HuH-7.5 (cell line): Measurements from ENCODE around the gene DYSF.

Experiments used
- DNase-seq: peaks from one replicate; pipeline ENCODE4 v3.0.0; 2011; ENCODE audit warnings: low spot score

Gene DYSF

DNA sequence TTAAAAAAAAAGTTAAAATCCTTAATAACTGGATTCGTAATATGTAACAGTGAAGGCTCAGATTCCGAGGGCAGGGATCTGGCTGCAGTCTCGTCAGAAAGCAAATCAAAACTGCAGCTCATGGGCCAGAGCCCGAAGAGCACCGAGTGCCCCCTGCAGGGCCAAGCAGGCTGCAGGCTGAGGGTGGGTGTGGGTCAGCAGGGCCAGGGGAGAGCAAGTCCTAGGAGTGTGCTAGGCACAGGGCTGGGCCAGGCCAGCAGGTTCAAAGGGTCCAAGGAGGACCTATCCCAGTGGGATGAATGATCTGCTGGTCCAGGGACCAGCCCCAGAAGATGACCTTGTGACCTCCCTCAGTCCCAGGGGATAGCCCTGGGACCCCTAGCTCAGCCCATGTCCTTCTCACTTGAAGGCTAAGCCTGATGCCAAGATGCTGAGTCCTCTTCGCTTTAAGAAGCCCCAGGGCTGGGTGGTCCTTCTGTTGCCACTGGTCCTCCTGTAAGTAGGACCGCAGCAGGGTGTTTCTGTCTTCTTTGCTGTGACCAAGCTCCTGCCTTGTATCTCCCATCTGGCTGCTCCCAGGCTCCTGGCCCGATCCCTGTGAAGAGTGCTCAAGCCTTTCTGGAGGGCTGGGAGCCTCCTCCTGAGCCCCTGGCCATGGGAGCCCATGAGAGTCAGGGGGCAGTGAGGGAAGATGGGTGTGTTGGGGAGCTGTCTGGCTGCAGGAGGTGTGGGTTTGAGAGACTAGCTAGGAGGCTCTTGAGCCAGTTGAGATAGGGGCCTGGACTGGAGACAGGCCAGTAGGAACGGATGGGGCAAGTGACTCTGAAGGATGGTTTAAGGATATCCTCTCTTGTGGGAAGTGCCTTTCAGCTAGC lies 150.7 kb downstream of the DYSF start:
- DNase-seq = no peak

DNA sequence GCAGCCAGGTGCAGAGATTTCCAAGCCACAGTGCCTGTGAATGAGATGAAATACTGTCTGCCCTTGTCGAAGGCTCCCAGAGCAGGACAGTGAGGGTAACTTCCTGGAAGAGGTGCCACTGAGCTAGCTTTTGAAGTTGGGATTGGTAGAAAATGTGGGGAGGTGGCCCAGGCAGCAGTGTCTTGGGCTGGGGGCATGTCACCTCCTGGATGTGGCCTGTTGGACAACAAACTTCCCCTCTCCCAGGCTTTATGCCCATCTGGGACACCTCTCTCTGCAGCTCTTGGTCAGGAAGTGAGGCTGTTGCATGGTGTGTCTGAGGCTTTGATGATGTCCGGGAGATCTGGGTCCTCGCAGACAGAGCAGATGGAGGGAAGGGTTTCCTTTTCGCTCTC lies 151.4 kb downstream of the DYSF start:
- DNase-seq = no peak

DNA sequence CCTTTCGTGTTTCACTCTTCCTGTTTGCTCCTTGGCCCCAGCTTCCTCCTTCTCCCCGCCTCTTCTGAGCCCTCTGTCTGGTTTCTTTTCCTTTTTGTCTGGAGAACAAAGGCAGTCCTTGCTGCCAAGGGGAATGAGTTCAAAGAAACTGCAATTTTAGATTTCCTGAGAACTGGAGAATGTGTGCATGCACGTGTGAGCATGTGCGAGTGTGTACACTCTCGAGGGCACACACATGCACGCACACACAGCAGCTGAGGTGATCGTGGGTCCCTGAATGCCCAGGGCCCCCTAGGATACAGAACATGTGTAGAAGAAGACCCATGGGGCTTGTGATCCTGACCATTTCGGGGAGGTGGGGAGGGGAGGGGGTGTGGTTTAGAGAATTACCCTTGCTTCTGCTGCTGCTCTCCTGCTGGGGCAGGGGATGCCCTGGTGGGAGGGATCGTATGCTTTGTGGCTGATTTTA lies 151.8 kb downstream of the DYSF start:
- no peak for DNase-seq

DNA sequence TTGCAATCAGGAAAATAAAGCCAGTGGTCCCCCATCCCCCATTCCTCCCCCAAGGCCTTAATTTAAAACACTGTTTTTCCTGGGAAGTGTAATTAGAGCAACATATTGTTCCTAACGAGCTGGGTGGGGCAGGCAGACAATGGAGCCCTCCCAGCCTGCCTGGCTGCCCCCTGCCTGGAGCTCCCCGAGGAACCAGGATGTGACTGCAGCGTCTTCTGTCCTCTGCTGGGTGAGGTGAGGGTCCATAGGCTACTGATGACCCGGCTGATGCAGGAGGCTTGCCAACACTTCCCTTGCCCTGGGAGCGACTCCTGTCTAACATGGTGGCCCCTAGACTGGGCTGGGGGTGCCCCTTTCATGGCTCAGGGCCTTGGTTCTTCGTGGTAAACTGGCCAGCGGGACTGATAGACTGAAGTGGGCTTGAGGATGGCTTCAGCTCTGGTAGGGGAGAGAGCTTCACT lies 152.4 kb downstream of the DYSF start:
- DNase-seq = no peak

DNA sequence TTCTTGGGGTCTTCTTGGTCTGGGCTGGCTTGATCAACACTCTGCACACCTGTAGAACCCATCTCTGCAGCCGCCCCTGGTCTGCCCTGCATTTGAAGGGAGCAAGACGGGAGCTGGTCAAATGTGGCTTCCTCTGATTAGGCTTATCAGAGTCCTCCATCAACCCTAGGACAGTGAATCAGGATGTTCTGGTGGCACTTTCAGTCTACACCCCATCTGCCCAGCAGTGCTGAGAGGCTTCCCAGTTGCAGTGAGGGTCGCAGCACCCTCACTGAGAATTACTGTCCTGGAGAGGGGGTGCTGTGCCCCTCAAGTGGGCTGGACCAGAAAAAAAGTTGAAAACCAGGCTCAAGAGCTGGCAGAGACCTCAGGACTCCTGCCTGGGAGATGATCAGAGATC lies 152.9 kb downstream of the DYSF start:
- no peak for DNase-seq

DNA sequence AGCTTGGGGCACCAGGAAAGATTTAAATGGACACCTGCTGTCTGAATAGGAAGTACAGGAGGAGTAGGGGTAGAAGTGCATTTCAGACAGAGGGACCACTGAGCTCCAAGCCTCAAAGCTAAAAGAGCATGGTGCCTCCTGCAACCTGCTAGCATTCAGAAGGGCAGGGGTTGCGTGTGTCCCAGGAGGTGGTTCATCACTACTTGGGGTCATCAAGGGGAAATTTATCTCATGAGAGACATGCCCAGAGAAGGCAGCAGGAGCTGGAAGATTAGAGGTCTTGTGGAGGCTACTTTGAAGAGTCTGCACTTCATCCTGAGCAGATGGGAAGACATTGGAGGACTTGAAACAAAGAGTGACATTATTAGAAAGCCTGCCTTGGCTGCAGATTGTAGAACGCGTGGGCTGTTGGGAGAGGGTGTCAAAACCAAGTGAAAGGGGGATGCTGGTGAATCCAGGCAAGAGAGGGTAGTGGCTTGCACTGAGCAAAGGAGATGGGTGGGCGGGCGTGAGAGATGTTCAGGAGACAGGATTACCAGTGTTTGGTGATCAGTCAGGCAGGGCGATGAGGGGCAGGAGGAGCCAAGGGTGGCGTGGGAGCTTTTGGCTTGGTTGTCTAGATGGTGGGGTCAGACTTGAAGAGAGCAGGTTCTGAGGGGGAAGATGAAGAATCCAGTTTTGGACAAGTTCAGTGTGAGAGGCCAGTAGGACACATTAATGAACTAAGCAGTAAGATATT lies 154.0 kb downstream of the DYSF start:
- DNase-seq = no peak

DNA sequence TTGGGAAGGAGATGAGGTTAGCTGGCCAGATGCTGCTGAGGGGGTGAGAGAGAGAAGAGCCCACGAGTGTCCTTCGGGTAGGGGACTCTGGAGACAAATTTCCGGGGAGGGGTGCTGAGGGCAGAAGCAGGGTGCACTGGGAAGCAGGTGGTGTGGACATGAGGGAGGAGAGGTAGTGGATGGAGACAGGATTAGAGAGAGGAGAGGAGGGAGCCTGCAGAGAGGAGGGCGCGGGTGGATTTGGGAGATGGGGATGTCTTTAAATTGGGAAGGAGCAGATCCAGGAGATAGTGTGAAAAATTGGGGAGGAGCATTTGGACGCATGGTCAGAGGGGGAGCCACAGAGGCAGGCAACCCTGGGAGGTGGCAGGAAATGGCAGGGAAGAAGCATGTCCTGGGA lies 154.7 kb downstream of the DYSF start:
- DNase-seq = no peak

DNA sequence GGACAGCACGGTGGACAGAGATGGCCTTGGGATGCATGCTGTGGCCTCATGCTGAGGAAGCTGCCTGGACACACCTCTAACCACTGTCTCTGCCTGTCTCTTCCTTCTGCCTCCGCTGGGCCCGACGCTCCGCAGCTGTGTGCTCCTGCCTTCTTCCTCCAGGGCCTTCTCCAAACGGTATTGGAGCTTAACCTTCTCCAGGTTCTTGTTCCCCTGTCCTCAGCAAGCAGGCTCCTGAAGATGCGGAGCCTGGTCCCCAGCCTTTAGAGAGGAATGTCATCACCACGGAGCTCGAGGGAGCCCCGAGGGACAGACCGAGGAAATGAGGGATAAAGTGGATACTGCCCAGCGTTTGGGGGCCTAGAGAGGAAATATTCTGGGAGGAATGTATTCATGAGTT lies 155.1 kb downstream of the DYSF start:
- DNase-seq = no peak

DNA sequence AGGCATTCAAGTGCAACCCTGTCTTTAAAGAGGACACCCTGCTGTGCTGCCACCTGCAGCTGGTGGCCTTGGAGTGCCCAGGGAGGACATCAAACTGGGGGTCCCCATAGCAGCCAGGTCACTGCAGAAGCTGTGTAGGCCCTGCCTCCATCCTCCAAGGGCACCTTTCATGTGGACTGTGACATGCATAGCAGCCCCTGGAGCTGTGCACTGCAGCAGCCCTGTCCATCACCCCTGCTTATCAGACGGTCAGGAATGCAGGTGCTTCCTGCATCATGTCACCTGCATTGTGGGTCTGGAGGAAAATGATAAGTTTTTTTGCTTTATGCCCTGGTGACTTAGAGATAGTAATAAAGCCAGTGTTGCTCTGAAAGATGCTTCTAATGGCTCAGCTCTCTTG lies 155.7 kb downstream of the DYSF start:
- no peak for DNase-seq

DNA sequence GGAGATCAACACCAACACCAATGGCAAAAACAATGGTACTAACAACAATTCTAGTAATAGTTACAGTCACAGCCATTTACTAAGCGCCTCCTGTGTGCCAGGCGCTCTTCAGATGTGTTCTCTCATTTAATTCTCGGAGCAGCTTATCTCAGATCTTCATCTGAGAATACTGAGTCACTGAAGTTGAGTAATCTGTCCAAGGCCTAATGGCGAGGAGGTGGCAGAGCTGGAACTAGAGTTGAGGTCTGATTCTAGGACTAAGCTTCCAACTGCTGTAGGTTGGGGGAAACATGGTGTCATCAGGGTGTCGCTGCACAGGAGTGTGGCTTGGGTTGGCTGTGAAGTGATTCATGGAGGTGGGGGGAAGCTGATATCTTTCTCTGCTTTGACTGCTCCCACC lies 156.1 kb downstream of the DYSF start:
- DNase-seq = no peak

DNA sequence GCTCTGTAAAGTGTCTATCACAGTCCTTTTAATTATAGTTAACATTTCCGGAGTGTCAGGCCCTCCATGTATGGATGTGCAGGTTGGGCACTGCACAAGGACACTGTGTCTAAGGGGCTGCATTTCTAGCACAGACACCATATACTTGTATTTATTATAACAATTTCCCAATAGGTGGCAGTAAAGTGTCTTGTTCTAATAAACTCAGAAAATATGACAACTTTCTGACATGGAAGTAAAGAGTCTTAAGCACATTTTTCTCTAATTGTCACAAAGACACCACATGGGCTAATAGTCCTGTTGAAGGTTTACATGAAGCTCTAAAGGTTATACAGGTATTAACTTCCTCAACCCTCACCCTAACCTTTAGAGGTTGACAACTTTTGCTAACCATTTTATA lies 156.6 kb downstream of the DYSF start:
- DNase-seq = peak; percentile 59

DNA sequence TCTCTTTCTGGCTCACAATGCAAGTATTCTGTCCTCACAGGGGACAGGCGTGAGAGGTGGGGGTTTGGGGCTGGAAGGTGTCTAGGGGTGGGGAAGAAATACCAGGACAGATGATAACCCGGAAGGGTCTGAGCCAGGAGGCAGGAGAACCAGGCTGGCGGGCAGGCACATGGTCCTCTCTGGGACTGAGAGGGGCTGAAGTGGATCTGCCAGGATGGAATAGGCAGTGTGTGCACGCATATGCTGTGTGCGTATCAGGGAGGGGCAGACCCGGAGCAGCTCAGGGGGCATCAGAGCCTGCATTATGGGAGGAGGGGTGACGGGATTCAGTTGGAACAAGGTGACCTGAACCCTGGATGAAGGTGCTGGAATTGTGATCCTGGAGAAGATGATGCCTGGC lies 157.3 kb downstream of the DYSF start:
- DNase-seq = no peak

DNA sequence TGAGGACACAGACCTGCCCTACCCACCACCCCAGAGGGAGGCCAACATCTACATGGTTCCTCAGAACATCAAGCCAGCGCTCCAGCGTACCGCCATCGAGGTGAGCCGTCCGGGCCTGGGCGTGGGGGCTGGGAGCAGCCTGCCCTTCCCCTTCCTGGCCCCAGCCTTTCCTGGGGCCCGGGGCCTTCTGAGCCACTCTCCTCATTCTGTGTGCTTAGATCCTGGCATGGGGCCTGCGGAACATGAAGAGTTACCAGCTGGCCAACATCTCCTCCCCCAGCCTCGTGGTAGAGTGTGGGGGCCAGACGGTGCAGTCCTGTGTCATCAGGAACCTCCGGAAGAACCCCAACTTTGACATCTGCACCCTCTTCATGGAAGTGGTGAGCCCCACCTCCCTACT lies 157.9 kb downstream of the DYSF start:
- no peak for DNase-seq

DNA sequence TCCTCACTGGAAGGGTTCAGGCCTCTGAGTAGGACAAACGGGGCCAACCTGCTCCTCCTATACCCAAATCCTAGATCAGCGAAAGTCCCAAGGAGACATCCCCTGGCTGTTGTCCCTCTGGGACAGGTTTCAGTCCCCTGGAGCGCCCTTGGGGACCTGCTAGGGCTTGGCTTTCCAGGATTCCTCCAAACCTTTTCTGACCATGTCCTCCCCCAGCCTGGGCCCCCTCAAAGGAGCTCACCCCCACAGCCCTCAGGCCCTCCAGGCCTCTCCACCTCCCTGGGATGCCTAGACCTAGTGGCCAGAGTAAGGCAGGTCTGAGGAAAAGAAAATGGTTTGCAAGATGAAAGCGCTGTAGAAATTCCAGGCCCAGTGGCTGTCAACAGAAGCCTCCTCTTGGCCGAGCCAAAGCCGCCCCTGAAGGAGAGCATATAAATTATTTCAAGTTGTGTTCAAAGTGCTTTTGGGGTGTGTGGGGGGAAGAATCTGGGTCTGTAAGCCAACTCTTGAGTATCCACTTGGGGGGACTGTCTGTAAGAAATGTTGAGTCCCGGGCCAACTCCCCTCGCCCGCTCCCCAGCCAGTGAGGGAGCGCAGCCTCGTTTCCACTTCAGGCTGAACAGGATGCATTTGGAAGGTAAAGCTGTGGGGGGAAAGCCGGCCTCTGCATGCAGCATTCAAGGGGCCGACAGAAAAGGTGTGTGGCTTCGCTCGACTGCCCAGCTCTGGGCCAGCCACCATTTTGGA lies 158.6 kb downstream of the DYSF start:
- no peak for DNase-seq

DNA sequence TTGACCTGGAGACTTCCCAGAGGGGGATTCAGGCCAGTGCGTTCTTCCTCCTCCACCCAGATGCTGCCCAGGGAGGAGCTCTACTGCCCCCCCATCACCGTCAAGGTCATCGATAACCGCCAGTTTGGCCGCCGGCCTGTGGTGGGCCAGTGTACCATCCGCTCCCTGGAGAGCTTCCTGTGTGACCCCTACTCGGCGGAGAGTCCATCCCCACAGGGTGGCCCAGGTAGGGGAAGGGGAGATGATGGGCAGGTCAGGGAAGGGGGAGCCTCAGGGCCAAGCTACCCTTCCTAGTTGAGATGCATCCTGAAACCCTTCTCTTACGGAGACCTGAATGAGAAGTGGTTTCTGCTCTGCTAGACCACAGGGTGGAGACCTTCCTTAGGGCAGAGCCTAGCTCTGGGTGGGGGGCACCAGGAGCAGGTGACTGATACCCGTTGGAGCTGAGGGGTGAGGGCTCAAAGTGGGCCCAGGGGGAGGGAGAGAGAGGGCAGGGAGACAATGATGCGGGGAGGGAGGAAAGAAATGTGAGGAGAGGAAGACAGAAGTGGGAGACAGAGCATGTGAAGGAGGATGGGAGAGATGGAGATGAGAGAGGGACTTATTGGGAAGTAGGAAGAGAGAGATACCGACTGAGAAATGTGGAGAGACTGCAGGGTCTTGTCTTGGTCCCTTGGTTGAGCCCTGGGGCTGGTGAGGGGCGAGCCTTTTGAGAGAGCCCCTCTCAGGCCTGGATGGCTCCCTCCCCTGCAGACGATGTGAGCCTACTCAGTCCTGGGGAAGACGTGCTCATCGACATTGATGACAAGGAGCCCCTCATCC lies 159.4 kb downstream of the DYSF start:
- DNase-seq = no peak

DNA sequence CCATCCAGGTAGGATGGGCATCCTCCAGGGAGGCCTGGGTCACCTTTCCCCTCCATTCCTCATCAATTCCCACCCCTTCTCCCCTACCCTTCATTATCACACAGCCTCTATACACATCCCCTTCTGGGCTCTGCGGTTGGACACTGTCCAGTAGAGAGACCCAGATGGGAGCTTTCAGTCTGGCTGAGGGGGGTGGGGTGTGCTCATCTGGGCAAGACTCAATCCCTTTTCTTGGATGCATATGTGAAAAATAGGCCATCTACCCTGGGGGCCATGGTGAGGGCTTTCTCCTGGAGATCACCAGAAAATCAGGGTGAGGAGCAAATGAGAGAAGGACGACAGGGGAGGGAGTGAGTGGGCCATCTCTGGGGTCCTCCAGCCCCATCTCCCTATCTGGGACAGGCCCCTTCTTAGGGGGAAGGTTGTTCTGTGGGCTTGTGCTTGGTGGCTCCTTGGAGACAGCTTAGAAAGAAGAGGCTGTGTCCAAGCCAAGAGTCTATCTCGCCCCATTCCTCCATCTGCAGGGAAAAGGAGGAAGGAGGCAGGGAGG lies 160.1 kb downstream of the DYSF start:
- DNase-seq = no peak

DNA sequence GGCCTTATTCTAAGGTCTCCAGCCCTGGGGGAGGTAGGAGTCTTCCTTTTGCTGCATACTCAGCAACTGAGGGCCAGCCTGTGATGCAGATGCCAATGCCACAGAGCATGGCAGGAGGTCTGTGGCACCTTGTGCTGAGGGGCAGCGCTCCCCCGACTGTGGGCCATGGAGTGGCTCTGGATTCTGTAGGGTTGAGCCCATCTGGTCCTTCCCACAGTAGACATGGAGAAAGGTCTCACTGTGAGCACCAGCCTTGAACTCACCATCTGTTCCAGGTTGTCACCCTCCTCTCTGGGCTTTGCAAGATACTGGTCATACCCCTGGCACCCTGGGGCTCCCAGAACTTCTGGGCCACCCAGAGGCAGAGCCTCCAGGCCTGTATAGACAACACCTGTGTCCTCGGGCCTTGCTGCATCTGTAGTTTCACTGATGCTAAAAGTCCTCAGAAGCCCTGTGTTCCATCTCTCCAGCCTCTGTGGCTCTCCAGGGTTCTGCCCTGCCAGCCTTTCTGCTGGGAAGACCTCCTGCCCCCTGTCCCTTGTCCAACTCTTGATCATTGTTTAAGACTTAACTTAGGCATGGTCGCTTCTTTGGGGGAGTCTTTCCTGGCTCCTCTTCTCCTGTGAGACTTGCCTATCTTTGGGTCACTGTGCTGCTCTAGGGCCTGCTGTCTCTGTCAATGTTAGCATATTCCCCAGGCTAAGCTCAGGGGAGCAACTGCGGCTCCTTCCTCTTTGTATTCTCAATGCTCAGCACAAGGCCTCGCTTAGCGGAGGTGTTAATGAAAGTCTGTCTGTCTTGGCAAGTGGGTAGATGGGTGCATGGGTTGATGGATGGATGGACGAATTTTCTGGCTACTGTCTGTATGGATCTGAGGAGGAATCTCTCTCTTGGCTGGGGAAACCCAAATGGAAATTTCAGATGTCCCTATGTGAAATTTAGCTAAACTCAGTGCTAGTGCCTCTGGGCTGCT lies 160.9 kb downstream of the DYSF start:
- DNase-seq = no peak

DNA sequence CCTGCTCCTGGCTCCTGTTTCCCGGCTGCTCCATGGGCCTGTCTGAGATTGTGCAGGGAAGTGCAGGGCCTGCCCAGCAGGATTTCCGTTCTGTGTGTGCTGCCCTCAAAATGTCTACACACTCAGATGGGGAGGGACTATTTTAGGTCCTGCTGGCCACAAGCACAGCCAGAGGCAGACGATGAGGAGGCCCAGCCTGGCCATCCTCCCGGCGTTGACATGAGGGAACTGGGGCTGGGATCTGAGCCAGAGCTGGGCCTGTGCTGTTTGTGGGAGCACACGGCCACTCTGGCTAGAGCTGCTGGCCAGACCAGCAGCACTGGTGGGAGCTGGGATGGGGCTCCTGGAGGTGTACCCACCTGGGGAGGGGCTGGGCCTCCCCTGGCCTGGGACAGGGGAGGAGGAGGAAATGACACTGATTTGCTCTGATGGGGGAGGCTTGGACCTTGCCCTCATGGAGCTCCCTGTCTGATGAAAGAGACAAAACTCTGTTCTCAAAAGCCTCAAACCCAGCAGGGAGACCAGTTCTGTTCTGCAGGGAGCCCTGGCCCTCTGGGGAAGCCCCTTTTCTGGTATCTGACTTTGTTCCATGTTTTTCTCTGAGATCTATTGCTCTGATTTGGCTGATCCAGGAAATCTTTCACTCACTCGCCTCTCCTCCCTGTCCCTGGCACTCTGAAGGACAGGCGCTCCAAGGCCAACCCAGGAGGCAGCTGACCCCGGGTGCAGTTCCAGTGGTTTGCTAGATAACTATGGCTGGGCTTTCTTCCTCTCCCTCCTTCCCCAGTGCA lies 161.8 kb downstream of the DYSF start:
- peak; percentile 58 for DNase-seq
